Ovary (tissue), 10 donors: ENCODE results near the gene IQCN. TPM values are rescaled to one million over a fixed set of nuclear protein-coding genes. Genes with fewer than 3 reads are reported as not detected.

ENCODE experiments used
- DNase-seq, 5 donors: peaks; one replicate each; pipeline ENCODE4 v3.0.0-alpha.2; 2019 to 2020
- H3K27ac ChIP-seq, 2 donors: fragments of 200-600 bp; one replicate each; pipeline versions ENCODE4 v1.5.1 to v1.8.0; 2019 to 2022
- H3K27me3 ChIP-seq: fragments of 200-600 bp; one replicate; pipeline ENCODE4 v1.8.0; 2022
- H3K36me3 ChIP-seq: fragments of 200-600 bp; sonication (generic); one replicate; pipeline ENCODE4 v1.5.1; 2019
- H3K4me1 ChIP-seq: one replicate; pipeline ENCODE4 v1.8.1; 2013; ENCODE audit warnings: mild to moderate bottlenecking, moderate library complexity; ENCODE audit not compliant: insufficient read depth
- H3K4me3 ChIP-seq: fragments of 200-600 bp; sonication (generic); one replicate; pipeline ENCODE4 v1.5.1; 2017
- H3K9me3 ChIP-seq, 2 donors: fragments of 200-600 bp in 1 of 2; sonication (generic) in 1 of 2; one replicate each; pipeline versions ENCODE4 v1.5.1 to v1.8.1; 2013 to 2019; ENCODE audit warnings: mild to moderate bottlenecking in 1 of 2, moderate library complexity in 1 of 2
- EP300 ChIP-seq: sonication (generic); formaldehyde crosslinking; IDR thresholded peaks from one replicate; pipeline ENCODE4 v1.6.1; 2017; ENCODE audit warnings: antibody characterized with exemption
- POLR2A ChIP-seq: fragments of 450-650 bp; IDR thresholded peaks from one replicate; pipeline ENCODE4 v1.6.1; 2017; ENCODE audit warnings: antibody characterized with exemption, mild to moderate bottlenecking, moderate library complexity
- whole genome bisulfite sequencing, 3 donors: extraction: QIAGEN DNeasy Blood & Tissue Kit in 1 of 3; methylation state at CpG; one replicate each; pipeline versions ENCODE4 v1.1.5 to v1.1.7; 2013 to 2017; 5-methylcytosine and 5-hydroxymethylcytosine counted together
- intact Hi-C, 4 donors: fragments of 100-400 bp; cut with DNase I; formaldehyde crosslinking; loops; one replicate each; pipeline versions ENCODE4 v1.11.0 to v1.15.1; 2022 to 2023
- long read RNA-seq, 3 donors: library from polyadenylated mRNA in 2 of 3; unstranded in 2 of 3; transcript quantifications; one replicate each; pipeline ENCODE4 v2.0.0 and lab custom pipeline, GENCODE V29; 2021 to 2026
- polyA plus RNA-seq, 2 donors: library from polyadenylated mRNA; stranded (reverse); fragments of 200-250 nt in 1 of 2; fragments of 350-450 nt in 1 of 2; fragmentation: Illumina TruSeq in 1 of 2; extraction: RNeasy Lipid Tissue Mini Kit (QIAGEN cat#74804) in 1 of 2; gene quantifications; one replicate each; pipeline ENCODE4 v1.2.3, GENCODE V29; 2013 to 2014
- total RNA-seq, 7 donors: library from RNA; depleted of rRNA in 2 of 7; stranded (reverse); fragments of >200 nt in 2 of 7; fragmentation: NEBNext Ultra II Directional in 3 of 7; extraction: Animal tissue kit (Norgen Biotek cat#: 25700) in 3 of 7; gene quantifications; one replicate each; pipeline versions ENCODE4 v1.1.0 to v1.2.4, GENCODE V29; 2016 to 2023
- TF ChIP-seq, protein P1 (sequence below), 3 donors: fragments of 450-650 bp in 2 of 3; fragments of 200-600 bp in 1 of 3; IDR thresholded peaks; one replicate each; pipeline versions ENCODE4 v1.5.1 to v1.8.0; 2016 to 2022; ENCODE audit warnings: antibody characterized with exemption in 3 of 3, mild to moderate bottlenecking in 1 of 3
- donor health status: DM: no; HTN: no; CAD: no; lungs with moderate emphysema.
- donor health status: DM: no; HTN: no; CAD: no.
- donor health status: Bipolar disorder and iron deficiency.
- donor health status: DM: yes; HTN: yes; CAD: no.
- donor health status: DM: no; HTN: no; CAD: no.
- donor health status: DM: yes; HTN: yes; CAD: no.

IQCN gene, protein sequence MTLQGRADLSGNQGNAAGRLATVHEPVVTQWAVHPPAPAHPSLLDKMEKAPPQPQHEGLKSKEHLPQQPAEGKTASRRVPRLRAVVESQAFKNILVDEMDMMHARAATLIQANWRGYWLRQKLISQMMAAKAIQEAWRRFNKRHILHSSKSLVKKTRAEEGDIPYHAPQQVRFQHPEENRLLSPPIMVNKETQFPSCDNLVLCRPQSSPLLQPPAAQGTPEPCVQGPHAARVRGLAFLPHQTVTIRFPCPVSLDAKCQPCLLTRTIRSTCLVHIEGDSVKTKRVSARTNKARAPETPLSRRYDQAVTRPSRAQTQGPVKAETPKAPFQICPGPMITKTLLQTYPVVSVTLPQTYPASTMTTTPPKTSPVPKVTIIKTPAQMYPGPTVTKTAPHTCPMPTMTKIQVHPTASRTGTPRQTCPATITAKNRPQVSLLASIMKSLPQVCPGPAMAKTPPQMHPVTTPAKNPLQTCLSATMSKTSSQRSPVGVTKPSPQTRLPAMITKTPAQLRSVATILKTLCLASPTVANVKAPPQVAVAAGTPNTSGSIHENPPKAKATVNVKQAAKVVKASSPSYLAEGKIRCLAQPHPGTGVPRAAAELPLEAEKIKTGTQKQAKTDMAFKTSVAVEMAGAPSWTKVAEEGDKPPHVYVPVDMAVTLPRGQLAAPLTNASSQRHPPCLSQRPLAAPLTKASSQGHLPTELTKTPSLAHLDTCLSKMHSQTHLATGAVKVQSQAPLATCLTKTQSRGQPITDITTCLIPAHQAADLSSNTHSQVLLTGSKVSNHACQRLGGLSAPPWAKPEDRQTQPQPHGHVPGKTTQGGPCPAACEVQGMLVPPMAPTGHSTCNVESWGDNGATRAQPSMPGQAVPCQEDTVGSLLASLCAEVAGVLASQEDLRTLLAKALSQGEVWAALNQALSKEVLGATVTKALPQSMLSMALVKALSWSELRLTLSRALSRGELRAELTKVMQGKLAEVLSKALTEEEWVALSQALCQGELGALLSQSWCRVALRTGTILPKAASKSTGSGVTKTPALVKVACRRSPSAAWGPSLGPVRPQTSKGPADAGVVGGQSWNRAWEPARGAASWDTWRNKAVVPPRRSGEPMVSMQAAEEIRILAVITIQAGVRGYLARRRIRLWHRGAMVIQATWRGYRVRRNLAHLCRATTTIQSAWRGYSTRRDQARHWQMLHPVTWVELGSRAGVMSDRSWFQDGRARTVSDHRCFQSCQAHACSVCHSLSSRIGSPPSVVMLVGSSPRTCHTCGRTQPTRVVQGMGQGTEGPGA (N-terminal part only)
- total RNA-seq (10 to 100 TPM in 5 of 7 donors, 1 to 10 TPM in 2; 6.0 to 18.4 (median 11.7) TPM), polyA plus RNA-seq (1 to 10 TPM; 2.5 to 9.3 TPM)
- long read RNA-seq, donor 1, full-length matches to known transcripts, result 4 of 9 reads
- long read RNA-seq, donor 1, partial matches to known transcripts, result 3 of 9 reads
- long read RNA-seq, donor 1, other reads (novel, unspliced or antisense), result 2 of 9 reads
- long read RNA-seq, donor 2, result 0 reads
- long read RNA-seq, donor 3, full-length matches to known transcripts, result 4 of 5 reads
- long read RNA-seq, donor 3, partial matches to known transcripts, result 0 of 5 reads
- long read RNA-seq, donor 3, other reads (novel, unspliced or antisense), result 1 of 5 reads

DNA sequence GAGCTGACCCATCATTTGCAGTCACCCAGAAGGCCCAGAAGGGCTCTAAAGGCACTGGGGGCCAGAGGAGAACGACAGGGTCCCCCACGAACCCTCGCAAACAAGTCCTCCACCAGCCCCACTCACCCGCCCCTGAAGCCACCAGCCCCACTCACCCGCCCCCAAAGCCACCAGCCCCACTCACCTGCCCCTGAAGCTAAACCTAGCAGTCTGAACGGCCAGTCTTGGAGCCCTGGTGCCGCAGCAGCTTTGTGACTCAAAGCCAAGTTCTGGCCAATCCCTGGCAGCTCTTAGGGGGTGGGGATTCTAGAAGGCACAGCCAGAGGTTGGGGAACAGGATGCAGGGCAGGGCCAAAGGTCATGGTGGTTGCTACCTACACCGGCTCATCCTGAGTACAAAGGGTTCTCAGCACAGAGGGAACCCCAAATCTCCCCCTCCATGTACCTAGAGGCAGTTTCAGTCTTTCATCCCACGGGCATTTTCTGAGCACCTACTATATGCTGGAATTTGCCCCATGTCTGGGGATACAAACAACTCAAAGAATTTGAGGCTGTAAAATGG, at the start of gene IQCN:
IQCN (minus strand) TSS at position 234 of the 562 bp plus-strand sequence. CDS start 4,974 bp downstream, outside the sequence.
- Histone ChIP-seq H3K9me3 (no peaks in the 10 kb centered on the region), H3K4me1 (peaks cover 13% of the 10 kb centered on the region), H3K36me3 (no peaks in the 10 kb centered on the region), H3K27ac (peak within 1 kb of the TSS; percentile 13 to 66), H3K27me3 (no peaks in the 10 kb centered on the region), H3K4me3 (peak within 1 kb of the TSS; percentile 14)
- 70 to 83% (median 78%) methylated on average over 9 of the region's 9 CpGs for WGBS, 3 donors
- DNase-seq, result peak; percentile 49 to 76 (median 71)
- TF ChIP-seq, protein P1, sequence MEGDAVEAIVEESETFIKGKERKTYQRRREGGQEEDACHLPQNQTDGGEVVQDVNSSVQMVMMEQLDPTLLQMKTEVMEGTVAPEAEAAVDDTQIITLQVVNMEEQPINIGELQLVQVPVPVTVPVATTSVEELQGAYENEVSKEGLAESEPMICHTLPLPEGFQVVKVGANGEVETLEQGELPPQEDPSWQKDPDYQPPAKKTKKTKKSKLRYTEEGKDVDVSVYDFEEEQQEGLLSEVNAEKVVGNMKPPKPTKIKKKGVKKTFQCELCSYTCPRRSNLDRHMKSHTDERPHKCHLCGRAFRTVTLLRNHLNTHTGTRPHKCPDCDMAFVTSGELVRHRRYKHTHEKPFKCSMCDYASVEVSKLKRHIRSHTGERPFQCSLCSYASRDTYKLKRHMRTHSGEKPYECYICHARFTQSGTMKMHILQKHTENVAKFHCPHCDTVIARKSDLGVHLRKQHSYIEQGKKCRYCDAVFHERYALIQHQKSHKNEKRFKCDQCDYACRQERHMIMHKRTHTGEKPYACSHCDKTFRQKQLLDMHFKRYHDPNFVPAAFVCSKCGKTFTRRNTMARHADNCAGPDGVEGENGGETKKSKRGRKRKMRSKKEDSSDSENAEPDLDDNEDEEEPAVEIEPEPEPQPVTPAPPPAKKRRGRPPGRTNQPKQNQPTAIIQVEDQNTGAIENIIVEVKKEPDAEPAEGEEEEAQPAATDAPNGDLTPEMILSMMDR (IDR thresholded peaks at IDR 0.05), result no peak
- TF ChIP-seq POLR2A (no peak), EP300 (no peak)
- intact Hi-C loops, result loop anchor here in 2 of 4 donors (10.0 kb wide), 1 partner anchor 141 kb away; the partner anchor contains the start of gene SSBP4 (in 2 of the 2)

DNA sequence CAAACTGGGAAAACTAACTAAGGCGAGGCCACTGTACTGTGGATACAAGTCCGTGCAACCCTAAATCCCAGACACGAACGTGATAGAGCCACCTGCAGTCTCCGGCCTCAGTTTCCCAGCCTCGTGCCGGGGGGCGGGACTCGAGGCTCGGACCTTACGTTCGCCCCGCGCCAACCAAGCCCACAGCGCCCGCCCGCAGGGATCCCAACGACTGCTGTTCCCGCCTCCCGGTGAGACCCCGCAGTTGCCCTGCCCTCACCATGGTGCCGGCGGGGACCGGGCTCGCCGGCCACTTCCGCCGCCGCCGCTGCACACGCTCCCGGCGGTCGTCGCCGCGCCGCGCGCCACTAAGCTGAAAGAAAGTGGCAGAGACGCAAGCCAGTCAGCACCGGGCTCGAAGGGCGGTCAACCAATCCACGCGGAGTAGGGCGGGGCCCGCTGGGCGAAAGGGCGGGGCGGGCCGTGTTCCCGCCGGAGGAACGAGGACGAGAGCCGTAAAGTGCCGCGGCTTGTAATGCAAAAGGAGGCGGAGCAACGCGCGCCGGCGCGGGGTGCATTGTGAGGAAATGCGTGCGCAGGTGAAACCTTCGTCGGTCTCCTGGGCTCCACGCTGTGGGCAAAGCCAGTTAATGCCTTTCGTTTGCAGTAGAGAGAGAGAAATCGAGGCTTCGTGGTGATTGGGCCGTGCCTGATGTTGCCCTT, 48.7 kb upstream of the IQCN start, which contains the start of gene LSM4:
LSM4 (minus strand) TSS at position 318 of the 702 bp plus-strand sequence; CDS start at position 262, 56 bp downstream.
- H3K4me1 ChIP-seq, result peaks cover 5% of the 10 kb centered on the region
- H3K4me3 ChIP-seq, result peak within 1 kb of the TSS; percentile 90
- H3K36me3 ChIP-seq, result no peaks in the 10 kb centered on the region
- peak within 1 kb of the TSS; percentile 37 to 84 for H3K27ac ChIP-seq
- WGBS, 3 donors, result 0 to 1% (median 0%) methylated on average over 48 to 75 of the region's 75 CpGs
- TF ChIP-seq, protein P1 (IDR thresholded peaks at IDR 0.05), result peak in 1 of 3 donors; percentile 39
- peak; percentile 62 for TF ChIP-seq POLR2A
- no peak for TF ChIP-seq EP300
- peak; percentile 98 to 99 (median 98) for DNase-seq
- intact Hi-C loops, result loop anchor here in 3 of 4 donors (2.0 kb wide), 3 partner anchors 18 to 44 kb away; partner anchors contain the start of gene JUND (in 2 of the 3)
- no peaks in the 10 kb centered on the region for H3K27me3 ChIP-seq
- no peaks in the 10 kb centered on the region for H3K9me3 ChIP-seq

DNA sequence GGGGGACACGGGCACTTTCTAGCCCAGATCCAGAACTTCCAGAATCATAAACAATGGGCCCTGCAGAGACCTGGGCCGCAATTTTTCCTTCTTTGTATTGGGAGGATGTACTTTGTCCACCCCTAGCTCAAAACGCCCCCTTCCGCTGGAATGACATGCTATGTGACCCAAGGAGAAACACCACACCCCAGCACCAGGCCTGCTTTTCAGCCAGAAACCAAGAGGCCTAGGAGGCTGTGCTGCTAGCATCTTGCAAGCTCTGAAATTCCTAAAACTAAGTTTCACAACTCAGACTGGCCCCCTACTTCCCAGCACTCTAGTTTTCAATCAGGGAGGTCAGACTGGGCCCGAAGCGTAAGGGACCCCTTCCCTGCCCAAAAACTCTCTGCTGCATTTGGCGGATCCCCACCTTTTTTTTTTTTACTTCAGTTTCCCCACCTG, 48.1 kb upstream of the IQCN start:
- Histone ChIP-seq H3K36me3 (no peaks in the 10 kb centered on the region), H3K4me1 (peaks cover 5% of the 10 kb centered on the region), H3K4me3 (peak overlapping the region; percentile 90), H3K27me3 (no peaks in the 10 kb centered on the region), H3K9me3 (no peaks in the 10 kb centered on the region), H3K27ac (peak overlapping the region in 1 of 2 donors; percentile 51)
- DNase-seq, result peak in 1 of 5 donors; percentile 45
- intact Hi-C loops, result loop anchor here in 3 of 4 donors (2.0 kb wide), 3 partner anchors 18 to 44 kb away; partner anchors contain the start of gene JUND (in 2 of the 3)
- TF ChIP-seq EP300 (no peak), POLR2A (no peak)
- TF ChIP-seq, protein P1 (IDR thresholded peaks at IDR 0.05), result no peak
- WGBS, 3 donors, result 2 to 3% (median 3%) methylated on average over 7 of the region's 7 CpGs
